ENCODE results near the gene TXNDC5.

DNA sequence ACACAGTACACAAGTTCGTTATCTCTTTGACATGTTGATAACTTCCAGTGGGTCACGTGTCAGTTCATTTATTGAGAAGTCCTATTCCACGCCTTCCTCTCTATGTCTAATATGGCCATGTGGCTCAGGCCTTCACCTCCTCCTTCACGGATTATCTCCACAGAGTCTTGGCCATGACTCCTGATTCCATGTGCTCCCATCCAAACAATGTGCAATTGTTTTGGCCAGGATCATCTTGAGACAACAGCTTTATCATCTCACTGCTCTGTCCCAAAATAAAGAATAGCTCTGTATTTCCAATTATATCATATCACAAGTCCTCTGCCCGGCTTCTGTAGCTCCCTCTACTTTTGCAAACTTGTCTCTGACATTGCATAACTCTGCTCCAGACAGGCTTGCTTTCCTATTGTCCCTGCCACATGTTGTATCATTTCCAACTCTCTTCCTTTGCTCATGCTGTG is 11.1 kb upstream of the TXNDC5 start:
- TF ChIP-seq, protein P1, sequence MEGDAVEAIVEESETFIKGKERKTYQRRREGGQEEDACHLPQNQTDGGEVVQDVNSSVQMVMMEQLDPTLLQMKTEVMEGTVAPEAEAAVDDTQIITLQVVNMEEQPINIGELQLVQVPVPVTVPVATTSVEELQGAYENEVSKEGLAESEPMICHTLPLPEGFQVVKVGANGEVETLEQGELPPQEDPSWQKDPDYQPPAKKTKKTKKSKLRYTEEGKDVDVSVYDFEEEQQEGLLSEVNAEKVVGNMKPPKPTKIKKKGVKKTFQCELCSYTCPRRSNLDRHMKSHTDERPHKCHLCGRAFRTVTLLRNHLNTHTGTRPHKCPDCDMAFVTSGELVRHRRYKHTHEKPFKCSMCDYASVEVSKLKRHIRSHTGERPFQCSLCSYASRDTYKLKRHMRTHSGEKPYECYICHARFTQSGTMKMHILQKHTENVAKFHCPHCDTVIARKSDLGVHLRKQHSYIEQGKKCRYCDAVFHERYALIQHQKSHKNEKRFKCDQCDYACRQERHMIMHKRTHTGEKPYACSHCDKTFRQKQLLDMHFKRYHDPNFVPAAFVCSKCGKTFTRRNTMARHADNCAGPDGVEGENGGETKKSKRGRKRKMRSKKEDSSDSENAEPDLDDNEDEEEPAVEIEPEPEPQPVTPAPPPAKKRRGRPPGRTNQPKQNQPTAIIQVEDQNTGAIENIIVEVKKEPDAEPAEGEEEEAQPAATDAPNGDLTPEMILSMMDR (IDR thresholded peaks at IDR 0.05) = no peak
- TF ChIP-seq POLR2A (IDR thresholded peaks at IDR 0.05) = no peak
